OCI-LY3 (cell line): ENCODE data around the gene EHD2.

Experiments
- H2AFZ ChIP-seq: fragments of 200-600, 300-600 bp; shearing (Covaris generic); 2 replicates; pipeline ENCODE4 v1.6.0; 2014; ENCODE audit warnings: antibody characterized with exemption, low read depth, low read length
- H3K27ac ChIP-seq: fragments of 200-600, 300-600 bp; sonication (generic); 2 replicates; pipeline ENCODE4 v1.5.1; 2014; ENCODE audit warnings: mild to moderate bottlenecking, low read length, moderate library complexity, mixed read lengths
- H3K27me3 ChIP-seq: fragments of 200-600, 300-600 bp; sonication (generic); 2 replicates; pipeline ENCODE4 v1.6.1; 2014; ENCODE audit warnings: low read depth, low read length, mixed read lengths
- H3K36me3 ChIP-seq: fragments of 200-600, 300-600 bp; sonication (generic); replicated peaks from 2 replicates; pipeline ENCODE3; 2014; ENCODE audit warnings: low read depth, low read length, mixed read lengths
- H3K4me1 ChIP-seq: fragments of 300-600, 200-600 bp; sonication (generic); 2 replicates; pipeline ENCODE4 v1.6.1; 2014; ENCODE audit warnings: low read length, mixed read lengths
- H3K4me2 ChIP-seq: fragments of 200-600, 300-600 bp; sonication (generic); 2 replicates; pipeline ENCODE4 v1.6.1; 2014; ENCODE audit warnings: low read length, mixed read lengths
- H3K4me3 ChIP-seq: fragments of 300-600, 200-600 bp; sonication (generic); 2 replicates; pipeline ENCODE4 v1.5.1; 2014; ENCODE audit warnings: antibody characterized with exemption, mild to moderate bottlenecking, low read length, moderate library complexity
- H3K79me2 ChIP-seq: fragments of 300-600, 200-600 bp; shearing (Covaris generic); 2 replicates; pipeline ENCODE4 v1.6.1; 2014; ENCODE audit warnings: mild to moderate bottlenecking, low read length, mixed read lengths
- H3K9ac ChIP-seq: fragments of 300-600, 200-600 bp; shearing (Covaris generic); 2 replicates; pipeline ENCODE4 v1.6.0; 2014; ENCODE audit warnings: mild to moderate bottlenecking, low read length, moderate library complexity
- H3K9me3 ChIP-seq: fragments of 200-600, 300-600 bp; shearing (Covaris generic); 2 replicates; pipeline ENCODE4 v1.6.1; 2014; ENCODE audit warnings: low read length, mixed read lengths; ENCODE audit not compliant: insufficient read depth
- H4K20me1 ChIP-seq: fragments of 200-600, 300-600 bp; sonication (generic); 2 replicates; pipeline ENCODE4 v1.6.1; 2016; ENCODE audit warnings: low read length, mixed read lengths; ENCODE audit not compliant: insufficient read depth
- EZH2phosphoT487 ChIP-seq: fragments of 200-600 bp; shearing (Covaris generic); IDR thresholded peaks from 2 replicates; pipeline ENCODE4 v1.6.1; 2018; ENCODE audit warnings: antibody characterized with exemption, mixed run types, low read depth
- TF ChIP-seq, protein P1 (sequence below): fragments of 200-600, 300-600 bp; sonication (generic); IDR thresholded peaks from 2 replicates; pipeline ENCODE4 v1.5.1; 2014; ENCODE audit warnings: antibody characterized with exemption, low read length, low read depth

EHD2 gene

DNA sequence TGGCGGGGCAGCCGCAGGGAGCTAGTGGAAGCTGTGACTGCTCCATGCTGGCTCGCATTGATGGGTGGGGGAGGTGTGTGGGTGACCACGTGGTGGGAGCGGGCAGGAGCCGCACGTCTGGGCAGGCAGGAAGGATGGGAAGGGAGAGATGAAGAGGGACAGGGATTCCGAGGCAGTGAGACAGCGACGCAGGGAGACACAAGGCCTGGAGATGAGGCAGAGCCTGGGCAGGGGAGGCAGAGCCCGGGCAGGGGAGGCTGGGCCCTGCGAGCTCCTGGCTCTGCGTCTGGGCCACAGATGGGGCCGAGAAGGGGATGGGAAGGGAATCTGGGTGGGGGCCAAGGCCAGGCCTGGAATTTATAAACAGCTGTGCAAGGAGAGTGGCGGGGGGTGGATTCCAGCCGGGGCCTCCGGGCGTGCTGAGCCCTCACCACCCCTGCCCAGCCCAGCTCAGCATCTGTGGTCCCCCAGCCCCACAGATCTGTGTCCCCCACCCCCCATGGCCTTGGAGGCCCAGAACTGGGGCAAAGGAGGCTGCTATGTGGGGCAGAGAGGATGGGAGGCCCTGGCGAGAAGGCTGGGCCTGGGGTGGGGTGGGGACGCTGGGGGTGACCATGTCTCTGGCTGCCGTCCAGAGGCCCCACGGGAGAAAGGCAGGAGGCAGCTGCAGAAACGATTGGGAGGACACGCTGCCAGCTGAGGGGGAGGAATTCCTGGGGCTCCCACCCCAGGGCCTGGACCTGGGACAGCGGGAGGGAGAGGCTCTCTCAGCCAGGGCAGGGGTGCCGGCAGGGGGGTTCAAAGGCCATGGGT is 6.0 kb downstream of the EHD2 start:
- no peak overlapping the region for H3K9ac ChIP-seq
- H3K27ac ChIP-seq: no peak overlapping the region
- H3K27me3 ChIP-seq: 0 out of 2 replicates have a peak, but pooled peaks cover 3% of the 10 kb centered on the region
- no peaks in the 10 kb centered on the region for H3K9me3 ChIP-seq
- H2AFZ ChIP-seq: no peak overlapping the region
- H3K4me1 ChIP-seq: peaks cover 9% of the 10 kb centered on the region
- H3K4me3 ChIP-seq: no peak overlapping the region
- no peak overlapping the region for H3K4me2 ChIP-seq
- H3K79me2 ChIP-seq: no peaks in the 10 kb centered on the region
- no peaks in the 10 kb centered on the region for H4K20me1 ChIP-seq
- TF ChIP-seq, protein P1, sequence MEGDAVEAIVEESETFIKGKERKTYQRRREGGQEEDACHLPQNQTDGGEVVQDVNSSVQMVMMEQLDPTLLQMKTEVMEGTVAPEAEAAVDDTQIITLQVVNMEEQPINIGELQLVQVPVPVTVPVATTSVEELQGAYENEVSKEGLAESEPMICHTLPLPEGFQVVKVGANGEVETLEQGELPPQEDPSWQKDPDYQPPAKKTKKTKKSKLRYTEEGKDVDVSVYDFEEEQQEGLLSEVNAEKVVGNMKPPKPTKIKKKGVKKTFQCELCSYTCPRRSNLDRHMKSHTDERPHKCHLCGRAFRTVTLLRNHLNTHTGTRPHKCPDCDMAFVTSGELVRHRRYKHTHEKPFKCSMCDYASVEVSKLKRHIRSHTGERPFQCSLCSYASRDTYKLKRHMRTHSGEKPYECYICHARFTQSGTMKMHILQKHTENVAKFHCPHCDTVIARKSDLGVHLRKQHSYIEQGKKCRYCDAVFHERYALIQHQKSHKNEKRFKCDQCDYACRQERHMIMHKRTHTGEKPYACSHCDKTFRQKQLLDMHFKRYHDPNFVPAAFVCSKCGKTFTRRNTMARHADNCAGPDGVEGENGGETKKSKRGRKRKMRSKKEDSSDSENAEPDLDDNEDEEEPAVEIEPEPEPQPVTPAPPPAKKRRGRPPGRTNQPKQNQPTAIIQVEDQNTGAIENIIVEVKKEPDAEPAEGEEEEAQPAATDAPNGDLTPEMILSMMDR: no peak
- no peak for TF ChIP-seq EZH2phosphoT487
- no peaks in the 10 kb centered on the region for H3K36me3 ChIP-seq

DNA sequence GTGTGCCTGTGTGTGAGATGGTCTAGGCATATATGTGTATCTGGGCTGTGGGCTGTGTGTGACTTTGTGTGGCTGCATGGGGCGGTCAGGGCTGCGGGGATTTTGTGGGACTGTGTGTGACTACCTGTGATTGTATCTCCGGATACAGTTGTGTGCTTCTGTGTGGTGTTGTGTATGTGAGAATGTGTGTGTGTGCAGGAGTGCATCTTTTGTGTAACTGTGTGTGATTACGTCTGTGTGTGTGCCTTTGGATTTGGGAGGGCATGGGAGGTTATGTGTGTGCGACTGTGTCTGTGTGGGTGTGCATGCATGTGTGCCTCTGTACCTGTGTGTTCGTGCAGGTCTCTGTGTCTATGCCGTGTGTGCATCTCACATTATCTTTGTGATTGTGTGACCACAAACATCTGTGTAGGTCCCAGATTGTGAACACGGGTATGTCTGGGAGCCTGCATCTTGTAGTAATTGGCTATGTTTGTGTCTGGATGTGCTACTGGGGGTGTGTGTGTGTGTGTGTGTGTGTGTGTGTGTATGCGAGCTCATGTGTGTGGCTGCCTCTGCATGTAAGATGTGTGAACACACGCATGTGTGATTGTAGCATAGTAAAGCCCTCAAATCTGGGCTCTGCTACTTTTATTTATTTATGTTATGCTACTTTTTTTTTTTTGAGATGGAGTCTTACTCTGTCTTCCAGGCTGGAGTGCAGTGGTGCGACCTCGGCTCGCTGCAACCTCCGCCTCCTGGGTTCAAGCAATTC is 7.6 kb downstream of the EHD2 start:
- Histone ChIP-seq H3K4me1 (peaks cover 9% of the 10 kb centered on the region), H3K27me3 (0 out of 2 replicates have a peak, but pooled peaks cover 3% of the 10 kb centered on the region), H3K4me2 (no peak overlapping the region), H3K9ac (no peak overlapping the region), H4K20me1 (no peaks in the 10 kb centered on the region), H3K9me3 (no peaks in the 10 kb centered on the region), H3K36me3 (no peaks in the 10 kb centered on the region), H2AFZ (no peak overlapping the region), H3K4me3 (no peak overlapping the region), H3K27ac (no peak overlapping the region), H3K79me2 (no peaks in the 10 kb centered on the region)
- TF ChIP-seq EZH2phosphoT487: no peak
- TF ChIP-seq, protein P1: no peak

DNA sequence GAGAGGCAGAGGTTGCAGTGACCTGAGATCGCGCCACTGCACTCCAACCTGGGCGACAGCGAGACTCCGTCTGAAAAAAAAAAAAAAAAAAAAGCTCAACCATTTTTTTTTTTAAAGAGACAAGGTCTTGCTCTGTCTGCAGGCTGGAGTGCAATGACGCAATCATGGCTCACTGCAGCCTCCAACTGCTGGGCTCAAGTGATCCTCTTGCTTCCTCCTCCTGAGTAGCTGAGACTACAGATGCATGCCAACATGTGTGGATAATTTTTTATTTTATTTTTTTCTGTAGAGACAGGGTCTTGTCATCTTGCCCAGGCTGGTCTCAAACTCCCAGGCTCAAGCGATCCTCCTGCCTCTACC is 10.3 kb downstream of the EHD2 start:
- peak overlapping the region; percentile 67 for H3K4me3 ChIP-seq
- H4K20me1 ChIP-seq: no peaks in the 10 kb centered on the region
- H3K79me2 ChIP-seq: no peaks in the 10 kb centered on the region
- H2AFZ ChIP-seq: no peak overlapping the region
- H3K9me3 ChIP-seq: no peaks in the 10 kb centered on the region
- H3K27ac ChIP-seq: no peak overlapping the region
- H3K27me3 ChIP-seq: 0 out of 2 replicates have a peak, but pooled peaks cover 3% of the 10 kb centered on the region
- H3K4me2 ChIP-seq: peak overlapping the region; percentile 65
- H3K36me3 ChIP-seq: no peaks in the 10 kb centered on the region
- peaks cover 9% of the 10 kb centered on the region for H3K4me1 ChIP-seq
- H3K9ac ChIP-seq: no peak overlapping the region
- TF ChIP-seq, protein P1: no peak
- no peak for TF ChIP-seq EZH2phosphoT487

DNA sequence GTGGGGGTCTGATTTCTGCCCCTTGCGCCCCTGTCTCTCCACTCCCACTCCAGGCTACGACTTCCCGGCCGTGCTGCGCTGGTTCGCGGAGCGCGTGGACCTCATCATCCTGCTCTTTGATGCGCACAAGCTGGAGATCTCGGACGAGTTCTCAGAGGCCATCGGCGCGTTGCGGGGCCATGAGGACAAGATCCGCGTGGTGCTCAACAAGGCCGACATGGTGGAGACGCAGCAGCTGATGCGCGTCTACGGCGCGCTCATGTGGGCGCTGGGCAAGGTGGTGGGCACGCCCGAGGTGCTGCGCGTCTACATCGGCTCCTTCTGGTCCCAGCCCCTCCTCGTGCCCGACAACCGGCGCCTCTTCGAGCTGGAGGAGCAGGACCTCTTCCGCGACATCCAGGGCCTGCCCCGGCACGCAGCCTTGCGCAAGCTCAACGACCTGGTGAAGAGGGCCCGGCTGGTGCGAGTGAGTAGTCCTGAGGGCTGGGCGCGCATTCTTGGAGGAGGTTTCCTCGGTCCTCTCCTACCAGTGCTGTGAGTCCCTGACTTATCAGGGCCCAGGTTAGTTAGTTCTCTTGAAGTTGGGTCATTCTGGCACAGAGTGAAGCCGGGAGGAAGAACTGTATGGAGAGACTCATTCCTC is 12.7 kb downstream of the EHD2 start:
- H3K4me1 ChIP-seq: peaks cover 9% of the 10 kb centered on the region
- no peak overlapping the region for H3K4me2 ChIP-seq
- H4K20me1 ChIP-seq: no peaks in the 10 kb centered on the region
- no peaks in the 10 kb centered on the region for H3K36me3 ChIP-seq
- no peak overlapping the region for H3K27ac ChIP-seq
- H3K79me2 ChIP-seq: no peaks in the 10 kb centered on the region
- no peaks in the 10 kb centered on the region for H3K9me3 ChIP-seq
- no peak for TF ChIP-seq EZH2phosphoT487
- TF ChIP-seq, protein P1: no peak
- H2AFZ ChIP-seq: no peak overlapping the region
- no peak overlapping the region for H3K4me3 ChIP-seq
- no peak overlapping the region for H3K9ac ChIP-seq
- 0 out of 2 replicates have a peak, but pooled peaks cover 3% of the 10 kb centered on the region for H3K27me3 ChIP-seq
